Activated CD4-positive, alpha-beta T cell treated with anti-CD3 and anti-CD28 coated beads, Interleukin-2, amount 50 U/mL, for 4 hours (primary cell): Measurements from ENCODE around the gene IQCN.

ENCODE experiments used
- DNase-seq, 2 experiments: peaks; one replicate each; pipeline ENCODE4 v3.0.0-alpha.2; 2020

The IQCN gene, protein sequence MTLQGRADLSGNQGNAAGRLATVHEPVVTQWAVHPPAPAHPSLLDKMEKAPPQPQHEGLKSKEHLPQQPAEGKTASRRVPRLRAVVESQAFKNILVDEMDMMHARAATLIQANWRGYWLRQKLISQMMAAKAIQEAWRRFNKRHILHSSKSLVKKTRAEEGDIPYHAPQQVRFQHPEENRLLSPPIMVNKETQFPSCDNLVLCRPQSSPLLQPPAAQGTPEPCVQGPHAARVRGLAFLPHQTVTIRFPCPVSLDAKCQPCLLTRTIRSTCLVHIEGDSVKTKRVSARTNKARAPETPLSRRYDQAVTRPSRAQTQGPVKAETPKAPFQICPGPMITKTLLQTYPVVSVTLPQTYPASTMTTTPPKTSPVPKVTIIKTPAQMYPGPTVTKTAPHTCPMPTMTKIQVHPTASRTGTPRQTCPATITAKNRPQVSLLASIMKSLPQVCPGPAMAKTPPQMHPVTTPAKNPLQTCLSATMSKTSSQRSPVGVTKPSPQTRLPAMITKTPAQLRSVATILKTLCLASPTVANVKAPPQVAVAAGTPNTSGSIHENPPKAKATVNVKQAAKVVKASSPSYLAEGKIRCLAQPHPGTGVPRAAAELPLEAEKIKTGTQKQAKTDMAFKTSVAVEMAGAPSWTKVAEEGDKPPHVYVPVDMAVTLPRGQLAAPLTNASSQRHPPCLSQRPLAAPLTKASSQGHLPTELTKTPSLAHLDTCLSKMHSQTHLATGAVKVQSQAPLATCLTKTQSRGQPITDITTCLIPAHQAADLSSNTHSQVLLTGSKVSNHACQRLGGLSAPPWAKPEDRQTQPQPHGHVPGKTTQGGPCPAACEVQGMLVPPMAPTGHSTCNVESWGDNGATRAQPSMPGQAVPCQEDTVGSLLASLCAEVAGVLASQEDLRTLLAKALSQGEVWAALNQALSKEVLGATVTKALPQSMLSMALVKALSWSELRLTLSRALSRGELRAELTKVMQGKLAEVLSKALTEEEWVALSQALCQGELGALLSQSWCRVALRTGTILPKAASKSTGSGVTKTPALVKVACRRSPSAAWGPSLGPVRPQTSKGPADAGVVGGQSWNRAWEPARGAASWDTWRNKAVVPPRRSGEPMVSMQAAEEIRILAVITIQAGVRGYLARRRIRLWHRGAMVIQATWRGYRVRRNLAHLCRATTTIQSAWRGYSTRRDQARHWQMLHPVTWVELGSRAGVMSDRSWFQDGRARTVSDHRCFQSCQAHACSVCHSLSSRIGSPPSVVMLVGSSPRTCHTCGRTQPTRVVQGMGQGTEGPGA (N-terminal part only)

DNA sequence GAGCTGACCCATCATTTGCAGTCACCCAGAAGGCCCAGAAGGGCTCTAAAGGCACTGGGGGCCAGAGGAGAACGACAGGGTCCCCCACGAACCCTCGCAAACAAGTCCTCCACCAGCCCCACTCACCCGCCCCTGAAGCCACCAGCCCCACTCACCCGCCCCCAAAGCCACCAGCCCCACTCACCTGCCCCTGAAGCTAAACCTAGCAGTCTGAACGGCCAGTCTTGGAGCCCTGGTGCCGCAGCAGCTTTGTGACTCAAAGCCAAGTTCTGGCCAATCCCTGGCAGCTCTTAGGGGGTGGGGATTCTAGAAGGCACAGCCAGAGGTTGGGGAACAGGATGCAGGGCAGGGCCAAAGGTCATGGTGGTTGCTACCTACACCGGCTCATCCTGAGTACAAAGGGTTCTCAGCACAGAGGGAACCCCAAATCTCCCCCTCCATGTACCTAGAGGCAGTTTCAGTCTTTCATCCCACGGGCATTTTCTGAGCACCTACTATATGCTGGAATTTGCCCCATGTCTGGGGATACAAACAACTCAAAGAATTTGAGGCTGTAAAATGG is at the start of gene IQCN:
Gene IQCN, minus strand, starts transcription at position 234 of the 562 bp plus-strand sequence. CDS start 4,974 bp downstream, outside the sequence.
- no peak for DNase-seq

DNA sequence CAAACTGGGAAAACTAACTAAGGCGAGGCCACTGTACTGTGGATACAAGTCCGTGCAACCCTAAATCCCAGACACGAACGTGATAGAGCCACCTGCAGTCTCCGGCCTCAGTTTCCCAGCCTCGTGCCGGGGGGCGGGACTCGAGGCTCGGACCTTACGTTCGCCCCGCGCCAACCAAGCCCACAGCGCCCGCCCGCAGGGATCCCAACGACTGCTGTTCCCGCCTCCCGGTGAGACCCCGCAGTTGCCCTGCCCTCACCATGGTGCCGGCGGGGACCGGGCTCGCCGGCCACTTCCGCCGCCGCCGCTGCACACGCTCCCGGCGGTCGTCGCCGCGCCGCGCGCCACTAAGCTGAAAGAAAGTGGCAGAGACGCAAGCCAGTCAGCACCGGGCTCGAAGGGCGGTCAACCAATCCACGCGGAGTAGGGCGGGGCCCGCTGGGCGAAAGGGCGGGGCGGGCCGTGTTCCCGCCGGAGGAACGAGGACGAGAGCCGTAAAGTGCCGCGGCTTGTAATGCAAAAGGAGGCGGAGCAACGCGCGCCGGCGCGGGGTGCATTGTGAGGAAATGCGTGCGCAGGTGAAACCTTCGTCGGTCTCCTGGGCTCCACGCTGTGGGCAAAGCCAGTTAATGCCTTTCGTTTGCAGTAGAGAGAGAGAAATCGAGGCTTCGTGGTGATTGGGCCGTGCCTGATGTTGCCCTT is 48.7 kb upstream of the IQCN start, which contains the start of gene LSM4:
Gene LSM4, minus strand, starts transcription at position 318 of the 702 bp plus-strand sequence. Its CDS starts 56 bp downstream, at position 262.
- DNase-seq: peak; percentile 99

DNA sequence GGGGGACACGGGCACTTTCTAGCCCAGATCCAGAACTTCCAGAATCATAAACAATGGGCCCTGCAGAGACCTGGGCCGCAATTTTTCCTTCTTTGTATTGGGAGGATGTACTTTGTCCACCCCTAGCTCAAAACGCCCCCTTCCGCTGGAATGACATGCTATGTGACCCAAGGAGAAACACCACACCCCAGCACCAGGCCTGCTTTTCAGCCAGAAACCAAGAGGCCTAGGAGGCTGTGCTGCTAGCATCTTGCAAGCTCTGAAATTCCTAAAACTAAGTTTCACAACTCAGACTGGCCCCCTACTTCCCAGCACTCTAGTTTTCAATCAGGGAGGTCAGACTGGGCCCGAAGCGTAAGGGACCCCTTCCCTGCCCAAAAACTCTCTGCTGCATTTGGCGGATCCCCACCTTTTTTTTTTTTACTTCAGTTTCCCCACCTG is 48.1 kb upstream of the IQCN start:
- DNase-seq: no peak

DNA sequence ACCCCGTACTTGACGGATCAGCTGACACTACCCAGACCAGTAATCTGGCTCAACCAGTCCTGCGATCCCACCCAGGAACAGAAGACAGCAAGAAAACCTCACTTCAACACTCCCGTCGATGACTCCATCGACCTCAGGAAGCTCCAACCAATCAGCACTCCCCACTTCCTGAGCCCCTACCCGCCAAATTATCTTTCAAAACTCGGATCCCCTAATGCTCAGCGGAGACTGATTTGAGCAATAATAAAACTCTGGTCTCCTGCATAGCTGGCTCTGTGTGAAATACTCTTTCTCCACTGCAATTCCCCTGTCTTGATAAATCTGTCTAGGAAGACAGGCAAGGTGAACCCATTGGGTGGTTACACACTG is 47.5 kb upstream of the IQCN start:
- no peak for DNase-seq

DNA sequence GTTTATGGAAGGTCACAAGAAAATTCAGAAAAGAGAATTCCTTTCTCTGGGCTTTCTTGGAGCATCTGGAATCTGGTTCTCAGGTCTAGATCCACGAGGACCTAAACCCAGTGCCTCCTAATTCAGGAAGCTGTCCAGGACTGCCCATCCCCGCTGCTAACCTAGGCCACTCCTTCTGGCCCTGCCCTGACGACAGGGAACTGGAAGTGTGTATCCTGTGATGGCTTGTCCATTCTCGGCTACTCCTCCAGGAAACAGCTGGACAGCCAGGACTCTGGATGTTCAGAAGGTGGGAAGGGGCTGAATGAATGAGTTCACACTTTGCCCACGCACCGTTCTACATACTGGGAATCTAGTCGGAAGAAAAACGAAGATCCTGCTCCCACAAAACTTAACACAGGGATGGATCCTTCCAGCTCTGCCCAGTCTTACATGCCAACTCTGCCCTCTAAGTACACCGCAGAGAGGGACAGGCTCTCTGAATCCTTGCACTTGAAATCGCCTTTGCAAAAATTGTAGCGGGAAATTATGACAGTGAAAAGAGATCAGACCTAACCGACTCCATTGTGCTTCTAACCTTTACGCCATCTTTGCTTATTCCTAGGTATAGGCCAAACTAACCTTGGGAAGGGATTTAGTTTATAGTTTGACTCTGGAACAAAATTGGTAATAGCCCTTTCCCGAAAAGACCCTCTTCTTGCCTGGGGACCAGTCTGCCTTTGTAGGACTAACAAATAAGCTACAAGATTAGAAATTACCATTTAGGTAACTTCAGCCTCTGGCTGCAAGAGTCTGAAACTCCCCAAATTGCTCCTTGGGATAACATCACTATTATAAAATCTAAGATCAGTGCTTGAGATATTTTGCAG is 46.8 kb upstream of the IQCN start:
- DNase-seq: no peak

DNA sequence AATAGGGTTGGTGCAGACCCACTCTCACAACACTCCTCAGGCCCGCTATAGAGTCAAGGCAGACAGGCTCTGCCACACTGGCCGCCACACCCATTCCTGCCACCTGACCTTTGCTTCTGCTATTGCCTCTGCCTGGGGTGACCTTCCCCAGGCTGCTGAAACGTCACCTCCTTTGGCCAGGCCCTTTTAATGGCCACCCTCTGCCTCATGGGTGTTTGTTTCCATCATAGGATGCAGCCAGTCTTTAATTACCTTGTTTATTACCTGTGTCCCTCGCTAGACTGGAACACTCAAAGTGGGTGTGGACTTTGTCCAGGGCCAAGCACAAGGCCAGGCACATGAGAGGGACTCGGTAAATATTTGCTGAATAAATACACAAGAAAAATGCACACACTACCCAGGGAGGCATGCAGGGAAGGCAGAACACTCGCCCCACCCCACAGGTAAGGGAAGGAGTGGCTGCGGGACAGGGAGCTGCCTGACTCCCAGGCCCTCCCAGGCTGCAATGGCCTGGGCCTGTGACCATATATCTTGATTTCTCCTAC is 45.4 kb upstream of the IQCN start:
- DNase-seq: no peak

- DNase-seq: no peak
These were observed 43.9 kb upstream of the IQCN start for GRCh38 chr19:18317961-18318800.

GRCh38 chr19:18313398-18313797 is 39.1 kb upstream of the IQCN start:
- DNase-seq: no peak

DNA sequence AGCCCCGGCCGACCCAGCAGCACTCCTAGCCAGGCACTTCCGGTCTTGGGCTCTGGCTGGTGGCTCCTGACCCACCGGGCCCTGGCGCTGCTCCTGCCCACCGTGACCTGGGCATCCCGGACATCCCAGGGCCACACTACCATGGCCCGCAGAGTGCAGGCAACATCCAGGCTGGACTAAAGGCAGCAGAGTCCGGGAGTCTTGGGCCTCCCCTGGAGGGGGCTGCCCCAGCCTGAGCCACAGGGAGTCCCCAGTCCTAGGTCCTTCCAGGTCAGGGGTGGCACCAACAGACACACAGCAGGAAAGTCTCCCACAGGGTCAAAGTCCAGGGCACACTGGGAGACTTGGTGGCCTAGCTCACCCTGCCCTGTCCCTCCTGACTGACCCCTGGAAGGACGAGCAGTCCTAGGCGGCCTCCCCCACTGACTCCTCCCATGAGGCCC is 37.9 kb upstream of the IQCN start:
- no peak for DNase-seq

GRCh38 chr19:18311502-18312091 is 37.3 kb upstream of the IQCN start:
- DNase-seq: no peak

DNA sequence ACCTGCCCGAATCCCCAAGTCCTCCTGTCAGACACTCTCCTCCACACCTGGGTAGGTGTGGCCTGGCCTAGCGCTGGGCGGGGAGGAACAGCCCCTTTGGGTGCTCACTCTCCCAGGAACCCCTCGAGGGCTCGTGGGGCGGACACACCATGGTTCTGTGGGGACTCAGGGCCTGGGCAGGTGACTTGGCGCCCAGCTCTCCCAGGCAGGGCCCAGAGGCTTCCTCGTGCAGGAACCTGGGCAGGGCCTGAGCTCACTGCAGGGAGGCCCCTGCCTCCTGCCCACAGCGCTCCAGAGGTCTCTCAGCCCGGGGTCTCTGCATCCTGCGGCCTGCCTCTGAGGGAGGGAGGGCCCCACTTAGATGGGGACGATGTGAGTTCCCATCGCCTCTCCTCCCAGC is 36.7 kb upstream of the IQCN start:
- DNase-seq: no peak

GRCh38 chr19:18310118-18310909 is 36.1 kb upstream of the IQCN start:
- DNase-seq: no peak

DNA sequence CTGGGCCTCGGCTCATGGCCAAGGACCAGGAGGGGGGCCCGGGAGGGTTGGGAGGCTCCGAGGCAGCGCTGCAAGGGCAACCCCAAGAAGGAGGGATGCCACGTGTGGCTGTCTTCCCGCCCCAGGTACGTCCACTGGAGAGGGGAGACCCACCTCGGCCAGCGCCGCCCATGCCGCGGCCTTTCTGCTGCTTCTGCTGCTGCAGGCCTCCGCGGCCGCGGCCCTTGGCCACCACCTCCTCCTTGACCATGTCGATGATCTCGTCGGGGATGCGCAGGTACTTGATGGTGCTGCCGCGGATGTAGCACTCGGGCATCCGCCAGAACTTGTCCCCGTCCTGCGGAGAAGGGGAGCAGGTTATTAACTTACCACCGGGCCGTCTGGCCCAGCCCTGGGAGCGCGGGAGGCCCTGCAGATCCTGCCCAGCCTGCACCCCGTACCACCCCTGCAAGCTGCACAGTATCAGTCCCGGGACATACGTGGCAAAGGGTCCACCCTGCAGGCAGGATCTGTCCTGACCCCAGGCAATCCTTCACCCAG is 35.3 kb upstream of the IQCN start:
- no peak for DNase-seq

DNA sequence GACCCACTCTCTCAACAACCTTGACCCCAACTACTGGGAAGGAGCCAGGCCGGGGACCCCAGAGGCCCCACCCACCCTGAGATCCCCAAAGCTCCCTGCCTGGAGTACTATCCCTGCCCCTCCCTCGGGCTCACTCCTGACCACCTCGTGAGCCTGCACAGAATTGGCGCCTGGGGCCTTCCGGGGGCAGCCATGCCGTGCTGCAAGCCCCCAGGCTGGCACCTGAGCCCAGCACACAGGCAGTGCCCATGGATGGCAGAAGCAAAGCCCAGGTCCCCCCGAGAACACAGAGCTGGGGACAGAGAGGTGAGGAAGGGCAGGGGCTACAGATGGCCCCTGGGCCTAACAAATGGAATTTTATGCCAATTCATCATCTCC is 34.7 kb upstream of the IQCN start:
- DNase-seq: no peak

DNA sequence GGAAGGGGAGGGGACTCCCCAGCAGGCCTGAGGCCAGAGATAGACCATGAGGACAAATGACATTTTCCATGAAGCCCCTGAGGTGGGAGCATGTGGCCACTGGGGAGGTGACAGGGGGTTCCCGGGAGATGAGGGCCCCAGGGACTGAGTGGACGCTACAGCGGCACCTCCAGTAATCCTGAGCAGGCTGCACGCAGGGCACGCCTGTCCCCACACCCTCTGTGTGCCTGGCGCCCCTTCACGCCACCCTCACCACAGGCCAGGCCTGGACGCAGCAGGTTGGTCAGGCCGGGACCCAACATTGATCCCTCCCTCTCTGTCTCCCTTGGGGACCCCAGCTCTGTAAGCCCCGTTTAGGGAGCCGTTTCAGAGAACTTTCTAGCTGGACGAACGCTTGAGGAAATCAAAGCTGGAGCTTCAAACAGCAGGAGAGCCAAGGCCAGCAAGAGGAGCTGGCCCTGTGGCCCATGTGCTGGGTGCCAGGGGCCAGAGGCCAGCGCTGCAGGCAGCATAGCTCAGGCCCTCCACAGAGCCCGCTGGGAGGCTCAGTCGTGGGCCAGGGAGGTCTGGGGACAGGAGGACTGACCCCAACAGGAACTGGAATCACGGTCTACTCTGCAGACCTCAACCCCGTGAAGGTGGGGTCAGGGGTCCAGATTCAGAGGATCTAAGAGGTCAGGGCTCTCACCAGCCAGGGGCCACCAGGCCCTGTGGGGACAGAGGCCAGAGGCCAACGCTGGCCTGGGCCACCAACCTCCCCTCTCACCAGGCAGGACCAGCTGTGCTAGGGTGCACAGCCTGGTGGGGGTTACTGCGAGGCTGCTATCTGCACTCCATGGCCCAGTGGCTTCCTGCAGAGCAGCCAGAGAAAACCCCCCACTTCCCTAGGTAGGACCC is 34.0 kb upstream of the IQCN start:
- DNase-seq: no peak

DNA sequence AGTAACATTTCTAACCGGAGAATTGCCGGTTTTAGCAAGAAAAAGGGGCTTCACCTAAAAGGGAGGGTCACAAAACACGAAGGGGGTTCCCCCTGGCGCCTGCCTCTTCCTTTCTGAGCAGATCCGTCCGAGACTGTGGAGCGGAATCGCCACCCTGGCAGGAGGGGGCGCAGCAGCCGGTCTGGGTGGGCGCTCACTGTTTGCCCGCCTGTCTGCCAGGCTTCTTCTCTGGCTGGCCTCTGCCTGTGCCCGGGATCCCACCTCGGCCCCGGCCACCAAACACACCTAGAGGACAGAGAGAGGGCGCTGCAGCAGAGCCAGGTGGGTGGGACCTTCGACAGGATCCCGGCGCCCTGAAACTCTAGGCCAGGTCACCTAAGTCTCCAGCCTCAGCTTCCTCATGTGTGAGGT is 33.0 kb upstream of the IQCN start:
- no peak for DNase-seq

DNA sequence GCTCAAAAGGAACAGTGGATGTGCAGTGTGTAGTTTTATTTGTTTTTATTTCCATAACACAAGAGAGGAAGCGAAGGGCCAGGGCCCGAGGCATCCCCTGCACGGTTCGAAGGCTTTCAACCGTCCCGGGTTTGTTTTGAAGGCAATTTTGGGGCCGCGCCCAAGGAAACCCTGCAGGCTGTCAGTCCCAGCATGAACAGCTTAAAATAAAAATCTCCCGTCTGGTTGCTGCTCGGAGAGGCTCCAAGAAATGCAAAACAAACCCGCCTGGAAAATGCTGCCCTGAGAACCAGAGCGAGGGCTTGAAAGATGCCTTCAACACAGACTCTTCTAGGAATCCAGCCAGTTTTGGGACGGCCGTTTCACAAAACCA is 32.6 kb upstream of the IQCN start:
- DNase-seq: no peak
